HG02588 (cell line): ENCODE data around the gene HTD2.
"Not testable (repeated sequence)": the region's sequence is repeated elsewhere in the genome, so short reads cannot be mapped to it uniquely, and the experiment has no call there.

Source experiments
- ATAC-seq: cut with Tn5 transposase; IDR thresholded peaks from one replicate; pipeline ENCODE4 v1.9.1; 2021; ENCODE audit warnings: mild to moderate bottlenecking, moderate library complexity; ENCODE audit not compliant: unreplicated experiment

Gene HTD2

GRCh38 chr3:58331593-58332152 lies 25.4 kb downstream of the HTD2 start:
- ATAC-seq: no peak

GRCh38 chr3:58332575-58333188 lies 26.4 kb downstream of the HTD2 start, which contains the start of gene PXK:
Gene PXK, plus strand, starts transcription at chr3:58332892. Its CDS starts 97 bp downstream, at chr3:58332989.
- peak; percentile 93 for ATAC-seq

- ATAC-seq: peak; percentile 34
These were observed 27.1 kb downstream of the HTD2 start for GRCh38 chr3:58333206-58334012.

GRCh38 chr3:58334013-58334321 lies 27.6 kb downstream of the HTD2 start:
- ATAC-seq: no peak

- ATAC-seq: no peak
These were observed 28.2 kb downstream of the HTD2 start for GRCh38 chr3:58334506-58334884.

GRCh38 chr3:58335652-58335947 lies 29.3 kb downstream of the HTD2 start:
- no peak for ATAC-seq

- no peak for ATAC-seq
These were observed 30.0 kb downstream of the HTD2 start for GRCh38 chr3:58336135-58336882.

GRCh38 chr3:58337190-58337589 lies 30.9 kb downstream of the HTD2 start:
- ATAC-seq: no peak

- ATAC-seq: not testable (repeated sequence)
These were observed 32.8 kb downstream of the HTD2 start for GRCh38 chr3:58339146-58339545.

GRCh38 chr3:58340594-58341244 lies 34.4 kb downstream of the HTD2 start:
- no peak for ATAC-seq

GRCh38 chr3:58341376-58341775 lies 35.1 kb downstream of the HTD2 start:
- ATAC-seq: no peak

- ATAC-seq: no peak
These were observed 36.4 kb downstream of the HTD2 start for GRCh38 chr3:58342676-58343075.

GRCh38 chr3:58345457-58345856 lies 39.1 kb downstream of the HTD2 start:
- no peak for ATAC-seq

GRCh38 chr3:58346368-58346767 lies 40.0 kb downstream of the HTD2 start:
- no peak for ATAC-seq

GRCh38 chr3:58347984-58348383 lies 41.7 kb downstream of the HTD2 start:
- no peak for ATAC-seq

- ATAC-seq: peak; percentile 85
These were observed 43.7 kb downstream of the HTD2 start for GRCh38 chr3:58349792-58350626.

- no peak for ATAC-seq
These were observed 44.3 kb downstream of the HTD2 start for GRCh38 chr3:58350627-58351013.

GRCh38 chr3:58351920-58352319 lies 45.6 kb downstream of the HTD2 start:
- ATAC-seq: no peak

- no peak for ATAC-seq
These were observed 46.3 kb downstream of the HTD2 start for GRCh38 chr3:58352626-58353025.
